ENCODE data around the gene MUCL3.
A peak's percentile ranks its signal among the peaks of the same experiment; 100 is the strongest.
"Not testable (repeated sequence)": the region's sequence is repeated elsewhere in the genome, so short reads cannot be mapped to it uniquely, and the experiment has no call there.

MUCL3 gene

DNA sequence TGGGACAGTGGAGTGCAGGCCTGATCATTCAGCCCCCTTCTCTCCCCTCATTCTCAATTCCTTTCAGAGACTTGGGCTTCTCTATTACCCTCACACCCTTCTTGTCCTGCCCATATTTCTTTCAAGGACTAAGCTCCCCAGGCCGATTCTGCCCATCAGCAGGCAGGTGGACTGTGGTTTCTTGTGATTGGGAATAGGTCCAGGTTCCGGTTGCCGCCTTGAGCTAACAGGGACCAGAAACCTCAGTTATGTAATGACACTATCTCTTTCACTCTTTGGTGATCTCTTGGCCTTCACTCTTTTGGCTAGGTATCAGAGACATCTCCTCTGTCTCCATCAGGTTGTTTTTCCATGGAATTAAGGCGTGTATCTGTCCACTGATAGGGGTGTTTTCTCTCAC, 6.5 kb downstream of the MUCL3 start:
- DNase-seq, result no peak

DNA sequence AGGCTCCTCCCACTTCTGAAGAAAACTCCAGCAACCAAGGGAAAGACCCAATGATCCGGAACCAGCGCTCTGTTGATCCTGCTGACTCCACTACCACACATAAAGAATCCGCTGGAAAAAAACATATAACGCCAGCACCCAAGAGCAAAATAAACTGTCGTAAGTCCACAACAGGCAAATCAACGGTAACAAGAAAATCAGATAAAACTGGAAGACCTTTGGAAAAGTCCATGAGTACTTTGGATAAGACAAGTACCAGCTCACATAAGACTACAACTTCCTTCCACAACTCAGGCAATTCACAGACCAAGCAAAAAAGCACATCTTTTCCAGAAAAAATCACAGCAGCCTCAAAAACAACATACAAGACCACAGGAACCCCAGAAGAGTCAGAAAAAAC, 8.0 kb downstream of the MUCL3 start:
- DNase-seq, result no peak

DNA sequence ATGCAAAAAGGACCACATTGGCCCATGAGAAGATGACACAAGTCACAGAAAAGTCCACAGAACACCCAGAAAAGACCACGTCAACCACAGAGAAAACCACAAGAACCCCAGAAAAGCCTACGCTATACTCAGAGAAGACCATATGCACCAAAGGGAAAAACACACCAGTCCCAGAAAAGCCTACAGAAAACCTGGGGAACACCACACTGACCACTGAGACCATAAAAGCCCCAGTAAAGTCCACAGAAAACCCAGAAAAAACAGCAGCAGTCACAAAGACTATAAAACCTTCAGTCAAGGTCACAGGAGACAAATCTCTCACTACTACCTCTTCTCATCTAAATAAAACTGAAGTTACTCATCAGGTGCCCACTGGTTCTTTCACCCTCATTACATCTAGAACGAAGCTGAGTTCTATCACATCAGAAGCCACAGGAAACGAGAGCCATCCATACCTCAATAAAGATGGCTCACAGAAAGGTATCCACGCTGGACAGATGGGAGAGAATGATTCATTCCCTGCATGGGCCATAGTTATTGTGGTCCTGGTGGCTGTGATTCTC, 11.2 kb downstream of the MUCL3 start:
- no peak for DNase-seq

DNA sequence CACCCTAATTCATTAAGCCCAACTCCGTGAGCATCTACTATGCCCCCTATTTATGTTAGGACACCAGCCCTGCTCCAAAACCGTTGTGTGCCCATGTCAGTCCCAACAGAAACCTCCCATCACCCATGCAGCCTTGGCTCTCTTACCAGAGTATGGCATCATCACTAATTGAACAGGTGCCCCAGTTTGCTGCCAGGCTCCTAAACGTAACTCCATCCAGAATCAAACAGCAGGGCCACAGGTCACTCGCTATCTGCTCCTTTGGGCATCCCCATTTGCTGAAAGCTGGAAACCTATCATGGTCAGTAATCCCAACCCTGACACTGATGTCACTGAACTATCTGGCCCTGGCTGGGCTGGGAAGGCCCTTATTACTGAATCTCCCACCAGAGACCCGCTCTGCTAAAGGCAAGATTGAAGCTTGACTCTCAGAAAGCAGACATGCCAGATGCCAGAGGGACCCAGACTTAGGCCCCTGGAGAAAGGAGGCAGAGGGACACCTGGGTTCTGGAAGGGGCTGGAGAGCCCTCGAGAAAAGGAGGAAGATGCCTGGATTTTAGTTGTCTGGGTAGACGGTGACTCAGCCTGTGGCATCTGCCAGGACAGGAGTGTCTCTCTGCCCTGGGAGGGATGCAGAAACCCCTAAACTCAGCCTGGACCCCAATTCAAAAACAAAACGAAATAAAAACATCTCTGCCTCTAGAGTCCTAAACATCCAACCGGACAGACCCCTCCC, 14.0 kb downstream of the MUCL3 start:
- no peak for DNase-seq

DNA sequence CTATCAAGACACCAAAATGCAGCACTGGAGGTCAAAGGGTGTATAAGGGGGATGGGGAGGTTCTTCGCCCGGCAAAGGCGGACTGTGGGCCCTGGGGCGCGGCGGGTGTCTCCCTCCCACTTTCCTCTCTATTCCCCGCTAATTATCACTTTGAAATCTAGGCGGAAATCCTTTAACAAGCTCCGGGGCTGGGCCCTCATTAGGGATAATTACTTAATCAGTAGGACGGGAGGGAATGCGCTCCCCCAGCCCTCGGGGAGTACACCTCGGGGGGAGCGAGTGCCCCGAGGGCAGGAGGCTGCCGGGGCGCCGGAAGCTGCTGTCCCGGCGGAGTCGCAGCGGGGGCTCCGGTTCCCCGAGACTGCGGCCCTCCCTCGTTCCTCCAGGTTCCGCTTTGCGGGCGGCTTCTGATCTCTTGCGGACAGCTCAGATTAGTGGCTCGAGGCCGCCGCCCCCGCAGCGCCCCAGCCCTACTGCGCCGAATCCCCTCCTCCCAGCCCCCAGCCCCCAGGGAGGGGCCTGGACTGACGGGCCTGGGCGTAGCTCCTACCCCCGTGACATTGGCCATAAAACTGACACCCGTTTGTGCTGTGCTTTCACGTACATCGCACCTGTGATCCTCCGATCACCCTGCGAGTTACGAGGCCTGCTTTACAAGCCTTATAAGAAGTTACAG, 14.7 kb downstream of the MUCL3 start:
- peak; percentile 38 to 46 for DNase-seq

DNA sequence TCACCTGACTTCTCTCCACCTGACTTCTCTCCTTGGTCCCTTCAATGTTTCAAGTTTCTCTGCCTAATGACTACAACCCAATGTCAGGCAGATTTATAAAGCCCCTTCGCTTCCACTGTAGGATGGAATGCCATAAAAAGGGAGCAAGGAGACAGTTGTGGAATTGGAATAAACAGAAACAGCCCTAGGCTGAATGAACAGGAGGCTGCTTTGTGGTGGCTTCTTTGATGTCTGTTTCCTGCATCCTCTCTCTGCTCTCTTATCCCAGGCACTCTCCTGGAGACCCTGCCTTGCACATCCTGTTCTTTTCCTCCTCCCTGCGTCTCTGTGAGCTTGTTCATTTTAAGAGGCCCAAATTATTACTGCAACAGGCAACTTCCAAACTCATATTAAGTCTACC, 16.9 kb downstream of the MUCL3 start:
- DNase-seq, result no peak

DNA sequence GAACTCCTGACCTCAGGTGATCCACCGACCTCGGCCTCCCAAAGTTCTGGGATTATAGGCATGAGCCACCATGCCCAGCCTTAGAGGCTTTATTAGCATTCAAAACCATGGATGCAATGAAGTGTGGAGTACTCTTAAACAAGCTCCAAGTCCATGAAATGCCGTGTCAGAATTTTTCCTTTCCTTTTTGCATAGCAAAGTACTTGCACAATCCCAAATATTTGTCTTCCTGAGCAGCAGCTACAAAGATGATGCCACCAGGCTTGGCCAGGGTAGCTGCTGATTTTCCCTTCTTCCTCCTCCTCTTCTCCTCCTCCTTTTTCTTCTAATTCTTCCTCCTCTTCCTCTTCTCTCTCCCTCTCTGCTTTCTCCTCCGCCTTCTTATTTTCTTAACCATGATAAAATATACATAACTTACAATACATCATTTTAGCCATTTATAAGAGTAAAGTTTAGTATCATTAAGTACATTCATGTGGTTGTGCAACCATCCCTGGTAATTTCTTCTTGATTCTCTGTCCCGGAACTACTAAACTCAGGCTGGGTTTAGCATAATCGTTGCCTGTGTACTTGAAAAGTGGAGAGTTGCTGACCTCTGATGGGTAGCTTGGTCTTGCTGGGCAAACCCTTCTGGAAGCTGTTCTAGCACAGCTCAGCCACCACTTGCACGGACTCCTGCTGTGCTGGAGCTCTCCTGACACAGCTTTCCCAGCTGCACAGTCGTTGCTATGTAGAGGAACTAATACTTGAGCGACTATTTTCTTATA, 20.3 kb downstream of the MUCL3 start:
- no peak for DNase-seq

DNA sequence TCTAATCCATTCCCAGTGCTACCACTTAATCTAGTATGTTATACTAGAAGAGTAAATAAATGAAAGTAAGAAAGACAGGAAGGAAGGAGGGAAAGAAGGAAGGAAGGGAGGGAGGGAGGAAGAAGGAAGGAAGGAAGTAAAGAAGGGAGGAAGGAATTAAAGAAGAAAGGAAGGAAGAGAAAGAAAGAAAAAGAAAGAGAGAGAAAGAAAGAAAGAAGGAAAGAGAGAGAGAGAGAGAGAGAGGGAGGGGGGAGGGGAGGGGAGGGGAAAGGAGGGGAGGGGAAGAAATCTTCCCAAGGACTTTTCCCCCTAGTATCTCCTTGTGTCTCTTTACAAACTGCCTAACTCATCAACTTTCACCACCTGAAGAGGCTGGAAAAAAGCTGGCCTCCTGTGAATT, 21.9 kb downstream of the MUCL3 start:
- DNase-seq, result no peak

DNA sequence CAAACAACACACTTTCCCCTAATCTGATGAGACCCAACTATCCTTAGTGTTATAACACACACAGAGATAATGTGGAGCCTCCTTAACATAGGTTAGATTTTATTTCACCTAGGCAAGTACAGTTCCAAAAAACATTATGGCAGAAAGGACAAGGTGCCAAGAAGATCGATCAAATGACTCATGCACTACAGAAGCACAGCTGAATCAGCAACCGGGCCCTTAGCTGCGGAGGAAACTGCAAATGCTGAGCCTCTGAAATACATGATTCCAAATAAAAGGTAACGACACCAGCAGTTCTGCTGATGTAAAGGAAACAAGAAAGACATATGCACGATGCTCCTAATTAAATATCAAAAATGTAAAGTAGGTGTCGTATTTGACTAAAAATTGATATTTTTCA, 22.9 kb downstream of the MUCL3 start:
- DNase-seq, result no peak

DNA sequence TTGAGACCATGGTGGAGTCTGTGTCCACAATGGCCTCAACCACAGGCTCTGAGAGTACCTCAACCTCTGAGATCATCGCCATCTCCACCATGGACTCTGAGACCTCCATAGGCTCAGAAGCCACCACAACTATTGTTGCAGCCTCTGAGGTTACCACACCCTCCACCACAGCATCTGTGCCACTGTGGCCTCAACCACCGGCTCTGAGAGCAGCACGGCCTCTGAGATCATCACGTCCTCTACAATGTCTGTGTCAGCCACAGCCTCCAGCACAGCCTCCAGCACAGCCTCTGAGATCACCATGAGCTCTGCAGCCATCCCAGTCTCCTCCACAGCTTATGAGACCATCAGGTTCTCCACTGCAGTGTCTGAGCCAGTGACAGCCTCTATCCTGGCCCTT, 23.3 kb downstream of the MUCL3 start:
- DNase-seq, result no peak

DNA sequence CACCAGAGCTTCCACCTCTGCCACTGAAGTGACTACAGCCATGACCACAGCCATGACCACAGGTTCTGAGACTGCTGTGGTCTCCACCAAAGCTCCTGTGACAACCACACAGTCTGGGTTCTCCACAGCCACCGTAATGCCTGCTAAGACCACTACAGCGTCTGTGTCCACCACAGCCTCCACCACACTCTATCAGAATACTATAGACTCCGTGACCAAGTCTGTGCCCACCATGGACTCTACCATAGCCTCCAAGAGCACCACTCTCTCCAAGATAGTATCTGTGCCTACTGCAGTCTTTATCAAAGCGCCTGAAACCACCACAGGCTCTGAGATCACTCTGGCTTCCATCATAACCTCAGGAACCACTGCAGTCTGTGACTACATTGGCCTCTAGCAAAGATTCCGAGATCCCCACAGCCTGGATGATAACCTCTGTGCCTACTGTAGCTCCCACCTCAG, 24.4 kb downstream of the MUCL3 start:
- no peak for DNase-seq

DNA sequence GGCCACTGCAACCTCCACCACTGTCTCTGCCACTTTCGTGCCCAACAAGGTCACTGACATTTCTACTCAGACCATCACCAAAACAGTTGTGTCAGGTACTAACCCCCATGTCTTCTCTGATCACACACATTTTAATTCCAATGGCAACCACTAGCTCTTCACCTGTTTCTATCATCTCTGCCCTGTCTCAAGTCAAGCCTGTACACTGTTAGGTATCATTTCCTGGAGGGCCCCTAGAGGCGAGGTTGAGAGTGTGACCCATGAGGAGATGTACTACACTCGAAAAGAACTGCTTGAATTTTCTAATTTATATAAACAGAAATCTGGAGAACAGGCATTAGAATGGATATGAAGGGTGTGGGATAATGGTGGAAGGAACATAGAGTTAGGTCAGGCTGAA, 25.4 kb downstream of the MUCL3 start:
- no peak for DNase-seq

DNA sequence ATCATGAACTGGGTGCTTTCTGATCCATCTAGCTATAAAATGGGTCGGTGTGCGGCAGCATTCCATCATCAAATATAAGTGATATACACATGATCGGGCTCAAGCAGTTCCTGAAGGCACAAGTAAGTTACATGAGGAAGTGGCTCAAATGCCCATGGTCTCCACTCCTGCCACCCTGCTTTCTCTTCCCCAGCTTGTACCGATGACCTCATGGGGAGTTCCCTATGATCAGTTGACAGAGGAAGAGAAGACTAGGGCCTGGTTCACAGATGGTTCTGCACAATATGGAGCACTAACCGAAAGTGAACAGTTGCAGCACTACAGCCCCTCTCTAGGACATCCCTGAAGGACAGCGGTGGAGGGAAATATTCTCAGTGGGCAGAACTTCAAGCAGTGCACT, 28.4 kb downstream of the MUCL3 start:
- DNase-seq, result not testable (repeated sequence)

DNA sequence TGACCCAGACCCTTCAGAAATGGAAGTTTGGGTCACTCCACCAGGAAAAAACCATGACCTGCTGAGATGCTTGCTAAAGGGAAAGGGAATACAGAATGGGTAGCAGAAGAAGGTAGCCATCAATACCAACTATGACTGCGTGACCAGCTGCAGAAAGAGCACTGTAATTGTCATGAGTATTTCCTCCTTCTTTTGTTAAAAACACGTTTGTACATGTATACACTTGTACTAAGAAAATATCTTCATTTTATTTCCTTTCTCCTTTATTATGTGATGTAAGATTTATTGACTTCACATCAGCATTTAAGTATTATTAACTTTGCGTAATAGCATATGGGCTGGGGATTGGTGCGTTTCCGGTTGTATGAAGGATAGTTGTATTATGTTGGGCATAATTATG, 30.2 kb downstream of the MUCL3 start:
- no peak for DNase-seq

DNA sequence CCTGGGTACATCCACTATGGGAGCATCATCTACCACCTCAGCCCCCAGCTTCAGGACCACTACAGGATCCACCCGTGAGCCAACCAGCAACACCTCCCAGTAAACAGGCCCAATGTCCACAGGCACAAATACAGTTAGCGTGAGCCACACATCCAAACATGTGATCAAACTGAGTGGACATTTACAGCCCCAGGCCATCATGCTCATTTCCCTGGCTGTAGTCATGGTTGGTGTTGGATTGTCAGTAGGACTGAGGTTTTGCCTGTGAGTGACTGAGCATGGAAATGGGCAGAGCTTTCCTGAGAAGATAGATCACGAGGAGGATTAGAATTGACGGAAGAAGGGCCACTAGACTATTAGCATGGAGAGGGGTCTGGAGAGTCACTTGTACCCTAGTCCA, 32.0 kb downstream of the MUCL3 start:
- DNase-seq, result no peak

DNA sequence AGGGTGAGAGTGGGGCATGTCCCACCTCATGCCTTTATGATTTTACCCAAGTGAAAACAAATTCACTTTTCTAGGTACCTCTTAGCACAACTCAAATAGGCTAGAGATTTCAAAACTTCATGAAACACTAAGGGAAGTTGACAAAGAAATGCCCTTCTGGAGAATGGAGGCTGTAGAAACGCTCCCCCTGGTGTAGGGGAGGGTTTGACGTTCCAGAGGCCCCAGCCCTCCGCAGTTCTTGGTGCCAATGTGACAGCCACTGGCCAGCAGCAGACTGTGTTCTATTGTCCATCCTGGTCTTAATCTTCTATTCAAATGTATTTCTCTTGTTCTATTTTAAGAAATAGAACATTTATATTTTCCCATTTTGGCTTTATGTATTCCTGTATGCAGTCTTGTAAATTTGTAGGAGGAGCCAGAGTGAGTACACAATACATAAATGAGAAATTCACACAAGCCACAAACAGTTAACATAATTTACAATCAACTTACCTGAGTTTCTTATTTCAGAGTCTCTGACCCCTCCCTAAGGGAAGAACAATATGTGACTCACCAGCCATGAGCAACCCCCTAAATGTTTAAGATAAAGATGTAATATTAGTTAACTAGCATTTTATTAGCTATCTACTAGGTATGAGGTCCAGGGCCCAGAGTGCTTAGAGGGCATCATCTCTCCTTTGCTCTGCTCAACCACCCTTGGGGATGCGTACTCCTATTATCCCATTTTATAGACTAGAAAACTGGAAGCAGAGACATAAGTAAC, 33.9 kb downstream of the MUCL3 start:
- no peak for DNase-seq

DNA sequence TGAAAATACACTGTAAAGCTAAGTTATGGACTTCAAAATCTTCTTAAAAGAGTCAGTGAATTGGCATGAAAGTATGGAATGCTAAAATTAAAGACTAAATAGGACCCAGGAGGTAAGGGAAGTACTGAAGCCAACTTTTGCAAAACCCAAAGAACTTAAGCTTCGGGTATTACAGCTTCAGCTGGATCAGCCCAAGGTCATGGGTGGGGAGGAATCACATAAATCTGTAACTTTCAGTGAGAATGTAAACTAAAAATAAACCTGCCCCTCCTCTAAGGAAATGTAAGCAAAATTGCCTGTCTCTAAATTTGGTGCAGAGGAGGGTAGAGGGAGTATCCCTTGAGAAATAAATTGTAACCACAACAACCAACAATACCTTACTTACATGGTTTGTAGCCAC, 38.4 kb downstream of the MUCL3 start:
- DNase-seq, result no peak

DNA sequence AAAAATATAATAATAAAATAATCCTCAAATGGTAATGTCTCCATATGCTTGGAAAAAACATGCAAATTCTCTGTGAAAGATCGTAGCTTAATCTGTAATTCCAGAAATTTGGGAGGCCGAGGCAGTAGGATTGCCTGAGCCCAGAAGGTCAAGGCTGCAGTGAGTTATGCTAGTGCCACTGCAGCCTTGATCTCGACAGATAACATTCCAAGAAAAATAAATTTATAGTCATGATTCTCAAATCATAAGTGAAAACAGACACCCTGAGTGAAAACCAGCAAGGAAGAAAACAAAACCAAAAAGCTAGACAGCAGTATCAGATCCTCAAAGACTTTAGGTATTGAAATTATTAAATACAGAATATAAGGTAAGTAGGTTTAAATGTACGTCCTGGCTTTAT, 38.9 kb downstream of the MUCL3 start:
- DNase-seq, result no peak

DNA sequence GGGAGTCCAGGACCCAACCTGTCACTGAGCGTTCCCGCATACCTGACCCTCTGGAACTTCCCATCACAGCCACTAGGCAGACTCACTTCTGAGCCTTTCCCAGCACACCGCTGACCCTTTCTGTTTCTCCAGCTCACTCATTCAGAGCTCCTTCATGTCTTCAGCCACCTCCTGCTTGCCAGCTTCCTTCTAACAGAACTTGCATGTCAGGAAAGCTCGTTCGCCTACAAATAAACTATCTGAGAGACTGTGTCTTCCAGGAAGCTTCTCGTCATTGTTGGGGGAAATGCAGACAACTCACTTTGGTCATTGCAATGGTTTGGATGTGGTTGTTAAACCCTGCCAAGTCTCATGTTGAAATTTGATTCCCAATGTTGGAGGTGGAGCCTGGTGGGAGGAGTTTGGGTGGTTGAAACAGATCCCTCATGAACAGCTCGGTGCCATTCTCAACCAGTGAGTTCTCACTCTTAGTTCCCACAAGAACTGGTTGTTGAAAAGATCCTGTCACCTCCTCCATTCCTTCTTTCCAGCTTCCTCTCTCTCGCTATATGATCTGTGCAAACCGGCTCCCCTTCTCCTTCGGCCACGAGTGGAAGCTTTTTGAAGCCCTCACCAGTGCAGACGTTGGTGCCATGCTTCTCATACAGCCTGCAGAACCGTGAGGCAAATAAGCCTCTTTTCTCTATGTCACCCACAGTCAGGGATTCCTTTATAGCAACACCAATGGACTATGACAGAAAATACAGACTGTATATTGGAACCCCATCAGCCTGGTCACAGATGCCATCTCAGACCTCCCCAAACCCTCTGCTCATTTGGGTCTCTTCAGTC, 41.4 kb downstream of the MUCL3 start:
- no peak for DNase-seq

DNA sequence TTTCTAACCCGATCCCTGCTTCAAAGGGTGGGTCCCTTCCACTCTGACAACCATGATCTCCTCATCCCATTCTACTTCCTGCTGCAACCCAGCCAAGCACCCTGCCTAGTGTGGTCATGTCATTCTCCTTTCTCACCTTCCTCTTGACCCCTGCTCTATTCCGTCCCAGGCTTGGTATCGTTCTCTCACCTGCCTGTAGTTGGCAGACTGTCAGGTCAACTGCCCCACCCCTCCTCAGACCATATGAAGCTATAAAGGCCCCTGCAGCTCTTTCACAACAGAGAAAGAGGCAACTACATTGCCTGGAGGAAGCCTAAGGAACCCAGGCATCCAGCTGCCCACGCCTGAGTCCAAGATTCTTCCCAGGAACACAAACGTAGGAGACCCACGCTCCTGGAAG, 42.7 kb downstream of the MUCL3 start, which contains the start of gene MUC21:
Gene MUC21, plus strand, starts transcription at position 280 of the 400 bp plus-strand sequence. CDS start 241 bp downstream, outside the sequence.
- no peak for DNase-seq

DNA sequence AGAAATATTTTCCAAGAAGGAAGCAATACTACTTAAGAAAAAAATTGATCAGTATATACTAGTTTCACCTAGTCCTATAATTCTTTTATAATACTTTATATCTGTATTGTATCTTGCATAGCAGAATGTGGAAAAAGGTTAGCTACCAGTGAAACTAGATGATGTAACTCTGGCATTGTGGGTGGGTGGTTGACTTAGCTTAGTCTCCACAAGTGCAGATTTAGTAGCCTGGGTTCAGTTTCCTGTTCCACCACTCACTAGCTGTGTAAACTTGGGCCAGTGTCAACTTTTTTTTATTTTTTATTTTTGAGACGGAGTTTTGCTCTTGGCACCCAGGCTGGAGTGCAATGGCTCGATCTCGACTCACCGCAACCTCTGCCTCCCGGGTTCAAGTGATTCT, 44.7 kb downstream of the MUCL3 start:
- no peak for DNase-seq

DNA sequence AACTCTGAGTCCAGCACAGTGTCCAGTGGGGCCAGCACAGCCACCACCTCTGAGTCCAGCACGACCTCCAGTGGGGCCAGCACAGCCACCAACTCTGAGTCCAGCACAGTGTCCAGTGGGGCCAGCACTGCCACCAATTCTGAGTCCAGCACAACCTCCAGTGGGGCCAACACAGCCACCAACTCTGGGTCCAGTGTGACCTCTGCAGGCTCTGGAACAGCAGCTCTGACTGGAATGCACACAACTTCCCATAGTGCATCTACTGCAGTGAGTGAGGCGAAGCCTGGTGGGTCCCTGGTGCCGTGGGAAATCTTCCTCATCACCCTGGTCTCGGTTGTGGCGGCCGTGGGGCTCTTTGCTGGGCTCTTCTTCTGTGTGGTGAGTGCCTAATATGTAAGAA, 46.5 kb downstream of the MUCL3 start:
- DNase-seq, result no peak

All from bone marrow (tissue), 2 donors.